GM10266 (cell line): ENCODE measurements around the gene WIF1.

Source experiments
- DNase-seq: peaks from one replicate; pipeline ENCODE4 v3.0.0; 2012; ENCODE audit errors: extremely low spot score
- TF ChIP-seq, protein P1 (sequence below): IDR thresholded peaks from 2 replicates; pipeline ENCODE4 v1.5.1; 2012; ENCODE audit warnings: mild to moderate bottlenecking, low read depth; ENCODE audit not compliant: control insufficient read depth, insufficient read depth; ENCODE audit errors: missing control alignments

The WIF1 gene

GRCh38 chr12:65162609-65163008 lies 41.5 kb upstream of the WIF1 start:
- DNase-seq = peak; percentile 23
- TF ChIP-seq, protein P1, sequence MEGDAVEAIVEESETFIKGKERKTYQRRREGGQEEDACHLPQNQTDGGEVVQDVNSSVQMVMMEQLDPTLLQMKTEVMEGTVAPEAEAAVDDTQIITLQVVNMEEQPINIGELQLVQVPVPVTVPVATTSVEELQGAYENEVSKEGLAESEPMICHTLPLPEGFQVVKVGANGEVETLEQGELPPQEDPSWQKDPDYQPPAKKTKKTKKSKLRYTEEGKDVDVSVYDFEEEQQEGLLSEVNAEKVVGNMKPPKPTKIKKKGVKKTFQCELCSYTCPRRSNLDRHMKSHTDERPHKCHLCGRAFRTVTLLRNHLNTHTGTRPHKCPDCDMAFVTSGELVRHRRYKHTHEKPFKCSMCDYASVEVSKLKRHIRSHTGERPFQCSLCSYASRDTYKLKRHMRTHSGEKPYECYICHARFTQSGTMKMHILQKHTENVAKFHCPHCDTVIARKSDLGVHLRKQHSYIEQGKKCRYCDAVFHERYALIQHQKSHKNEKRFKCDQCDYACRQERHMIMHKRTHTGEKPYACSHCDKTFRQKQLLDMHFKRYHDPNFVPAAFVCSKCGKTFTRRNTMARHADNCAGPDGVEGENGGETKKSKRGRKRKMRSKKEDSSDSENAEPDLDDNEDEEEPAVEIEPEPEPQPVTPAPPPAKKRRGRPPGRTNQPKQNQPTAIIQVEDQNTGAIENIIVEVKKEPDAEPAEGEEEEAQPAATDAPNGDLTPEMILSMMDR = no peak

DNA sequence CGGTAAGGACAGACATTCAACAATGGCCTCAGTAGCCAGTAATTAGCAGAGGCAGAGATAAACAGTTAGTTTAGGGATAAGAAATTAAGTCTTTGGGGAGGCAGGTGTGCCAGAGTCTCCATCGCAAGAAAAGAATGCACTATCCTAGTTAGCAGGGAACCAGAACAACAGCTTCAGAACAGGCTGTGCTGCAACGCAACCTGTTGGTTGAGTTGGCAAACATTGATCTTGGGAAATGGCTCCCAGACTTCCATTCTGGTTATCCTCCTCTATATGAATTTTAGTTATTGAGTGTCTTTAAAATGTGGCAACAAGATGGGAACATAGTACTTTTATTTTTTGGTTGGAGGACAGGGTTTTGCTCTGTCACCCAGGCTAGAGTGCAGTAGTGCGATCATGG lies 36.0 kb upstream of the WIF1 start:
- TF ChIP-seq, protein P1 = no peak
- DNase-seq = no peak

DNA sequence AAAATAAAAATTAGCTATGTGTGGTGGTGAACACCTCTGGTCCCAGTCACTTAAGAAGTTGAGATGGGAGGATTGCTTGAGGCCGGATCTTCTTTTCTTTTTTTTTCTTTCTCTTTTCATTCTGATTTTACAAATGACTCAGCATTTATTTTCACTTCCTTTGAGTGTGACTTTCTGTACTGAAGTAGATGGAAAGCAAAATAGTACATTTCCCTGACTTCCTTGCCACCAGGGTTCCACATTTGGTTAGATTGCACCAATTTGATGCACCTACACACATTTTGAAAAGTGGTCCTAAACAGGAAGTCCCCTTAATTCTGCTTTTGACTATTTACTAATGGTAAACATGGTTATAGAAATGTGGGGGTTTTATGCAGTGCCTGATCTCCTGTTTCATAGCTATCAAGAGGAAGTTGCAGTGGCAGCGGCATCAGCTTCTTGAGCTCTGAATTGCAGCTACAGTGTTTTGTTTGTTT lies 35.3 kb upstream of the WIF1 start:
- TF ChIP-seq, protein P1 = no peak
- peak; percentile 42 for DNase-seq

GRCh38 chr12:65155784-65156183 lies 34.7 kb upstream of the WIF1 start:
- TF ChIP-seq, protein P1 = no peak
- no peak for DNase-seq

GRCh38 chr12:65152596-65152995 lies 31.5 kb upstream of the WIF1 start:
- TF ChIP-seq, protein P1 = no peak
- no peak for DNase-seq

GRCh38 chr12:65152012-65152411 lies 30.9 kb upstream of the WIF1 start:
- TF ChIP-seq, protein P1 = no peak
- DNase-seq = no peak

DNA sequence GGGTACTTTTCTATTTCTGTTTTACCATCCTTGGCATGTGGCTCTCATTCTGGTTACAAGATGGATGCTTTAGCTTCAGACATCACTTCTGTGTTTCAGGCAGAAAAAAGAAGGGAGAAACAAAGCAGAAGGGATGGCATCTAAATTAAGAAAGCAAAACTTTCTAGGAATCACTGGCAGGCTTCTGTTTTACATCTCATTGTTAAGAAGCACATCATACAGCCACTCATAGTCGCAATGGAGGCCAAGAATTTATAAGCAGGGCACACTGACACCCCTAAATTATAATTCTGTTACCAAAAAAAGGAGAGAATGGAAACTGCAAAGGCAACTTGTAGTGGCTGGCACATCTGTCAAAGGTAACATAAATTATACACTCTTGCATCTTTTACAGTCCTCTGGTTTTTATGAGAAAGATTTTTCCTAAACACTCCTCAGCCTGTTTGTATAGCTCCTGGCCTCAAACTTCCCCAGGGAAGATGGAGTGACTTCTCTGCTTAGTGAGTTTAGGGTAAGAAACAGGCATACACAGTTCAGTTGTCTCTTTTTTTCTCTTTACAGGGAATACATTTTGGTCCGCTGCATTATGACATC lies 26.3 kb upstream of the WIF1 start:
- no peak for DNase-seq
- TF ChIP-seq, protein P1 = no peak
